OCI-M2 (cell line): Measurements from ENCODE around the gene CCDC178.

Experiments used
- DNase-seq: peaks from one replicate; lab custom pipeline; 2025; ENCODE audit not compliant: unreplicated experiment; lab: John Stamatoyannopoulos, UW

CCDC178 gene

GRCh38 chr18:32889615-32890593 is 550.6 kb downstream of the CCDC178 start:
- no peak for DNase-seq

DNA sequence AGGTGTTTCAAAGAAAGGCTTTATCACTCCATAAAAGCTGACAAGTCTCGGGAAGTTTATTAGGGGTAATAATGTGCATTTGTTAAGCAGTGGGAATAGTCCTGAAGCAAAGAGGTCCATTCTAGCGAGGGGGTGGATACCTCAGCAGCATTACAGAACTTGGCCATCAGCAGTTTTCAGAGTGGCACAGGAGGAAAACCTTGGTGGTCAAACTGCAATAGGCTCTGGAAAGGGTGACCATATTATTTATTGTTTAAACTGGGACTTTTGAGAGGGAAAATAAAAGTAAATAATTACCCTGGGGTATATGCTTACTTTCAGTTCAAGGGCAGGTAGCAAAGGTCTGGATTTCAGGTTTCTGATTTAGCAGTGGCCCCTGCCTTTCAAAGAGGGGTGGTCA is 552.2 kb downstream of the CCDC178 start:
- no peak for DNase-seq
